WTC11 (cell line): Measurements from ENCODE around the gene IZUMO3.

Experiments
- HMGA2 ChIP-seq: fragments of 250-450 bp; sonication (Bioruptor Pico); IDR thresholded peaks from 2 replicates; pipeline ENCODE4 v1.4.0; 2021; ENCODE audit warnings: mild to moderate bottlenecking, moderate library complexity
- JUN ChIP-seq: sonication (generic); formaldehyde crosslinking; IDR thresholded peaks from 2 replicates; pipeline ENCODE4 v1.8.0; 2023; ENCODE audit warnings: mild to moderate bottlenecking, missing genetic modification reagents
- RELA ChIP-seq: sonication (generic); formaldehyde crosslinking; IDR thresholded peaks from 2 replicates; pipeline ENCODE4 v1.8.1; 2022; ENCODE audit warnings: missing genetic modification reagents, mild to moderate bottlenecking, borderline replicate concordance
- TF ChIP-seq, protein P1 (sequence below): fragments of 200-600 bp; IDR thresholded peaks from 2 replicates; pipeline ENCODE4 v1.8.0; 2022; ENCODE audit warnings: antibody characterized with exemption
- TF ChIP-seq, protein P2 (sequence below): sonication (generic); formaldehyde crosslinking; conservative IDR thresholded peaks from 2 replicates; pipeline ENCODE4 v1.8.1; 2022; ENCODE audit warnings: mild to moderate bottlenecking, missing genetic modification reagents
- TF ChIP-seq, protein P3 (sequence below): sonication (generic); formaldehyde crosslinking; IDR thresholded peaks from 2 replicates; pipeline ENCODE4 v1.8.1; 2023; ENCODE audit warnings: mild to moderate bottlenecking, missing genetic modification reagents, moderate library complexity

DNA sequence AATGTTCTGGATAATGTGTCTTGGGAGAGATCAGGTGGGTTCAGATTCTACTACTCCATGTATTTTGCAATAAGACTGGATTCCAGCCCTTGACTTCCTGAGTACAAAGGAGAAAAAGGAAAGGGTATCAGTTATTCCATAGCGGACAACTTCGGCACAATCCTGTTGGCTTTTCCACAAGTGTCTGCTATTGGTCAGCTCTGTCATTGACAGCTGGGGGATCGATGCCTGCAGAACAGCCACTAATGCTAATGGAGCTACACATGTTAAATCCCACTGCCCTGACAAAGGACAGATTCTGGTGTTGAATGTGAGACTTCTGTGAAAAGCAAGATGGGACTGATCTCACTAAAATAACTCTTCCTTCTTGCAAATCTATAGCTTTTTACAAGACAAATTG lies 41.2 kb downstream of the IZUMO3 start:
- TF ChIP-seq, protein P1, sequence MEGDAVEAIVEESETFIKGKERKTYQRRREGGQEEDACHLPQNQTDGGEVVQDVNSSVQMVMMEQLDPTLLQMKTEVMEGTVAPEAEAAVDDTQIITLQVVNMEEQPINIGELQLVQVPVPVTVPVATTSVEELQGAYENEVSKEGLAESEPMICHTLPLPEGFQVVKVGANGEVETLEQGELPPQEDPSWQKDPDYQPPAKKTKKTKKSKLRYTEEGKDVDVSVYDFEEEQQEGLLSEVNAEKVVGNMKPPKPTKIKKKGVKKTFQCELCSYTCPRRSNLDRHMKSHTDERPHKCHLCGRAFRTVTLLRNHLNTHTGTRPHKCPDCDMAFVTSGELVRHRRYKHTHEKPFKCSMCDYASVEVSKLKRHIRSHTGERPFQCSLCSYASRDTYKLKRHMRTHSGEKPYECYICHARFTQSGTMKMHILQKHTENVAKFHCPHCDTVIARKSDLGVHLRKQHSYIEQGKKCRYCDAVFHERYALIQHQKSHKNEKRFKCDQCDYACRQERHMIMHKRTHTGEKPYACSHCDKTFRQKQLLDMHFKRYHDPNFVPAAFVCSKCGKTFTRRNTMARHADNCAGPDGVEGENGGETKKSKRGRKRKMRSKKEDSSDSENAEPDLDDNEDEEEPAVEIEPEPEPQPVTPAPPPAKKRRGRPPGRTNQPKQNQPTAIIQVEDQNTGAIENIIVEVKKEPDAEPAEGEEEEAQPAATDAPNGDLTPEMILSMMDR: no peak
- TF ChIP-seq, protein P2, sequence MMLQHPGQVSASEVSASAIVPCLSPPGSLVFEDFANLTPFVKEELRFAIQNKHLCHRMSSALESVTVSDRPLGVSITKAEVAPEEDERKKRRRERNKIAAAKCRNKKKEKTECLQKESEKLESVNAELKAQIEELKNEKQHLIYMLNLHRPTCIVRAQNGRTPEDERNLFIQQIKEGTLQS (CRISPR knock-in tag): no peak
- TF ChIP-seq, protein P3, sequence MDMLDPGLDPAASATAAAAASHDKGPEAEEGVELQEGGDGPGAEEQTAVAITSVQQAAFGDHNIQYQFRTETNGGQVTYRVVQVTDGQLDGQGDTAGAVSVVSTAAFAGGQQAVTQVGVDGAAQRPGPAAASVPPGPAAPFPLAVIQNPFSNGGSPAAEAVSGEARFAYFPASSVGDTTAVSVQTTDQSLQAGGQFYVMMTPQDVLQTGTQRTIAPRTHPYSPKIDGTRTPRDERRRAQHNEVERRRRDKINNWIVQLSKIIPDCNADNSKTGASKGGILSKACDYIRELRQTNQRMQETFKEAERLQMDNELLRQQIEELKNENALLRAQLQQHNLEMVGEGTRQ: no peak
- TF ChIP-seq RELA (CRISPR knock-in tag) (no peak), HMGA2 (CRISPR knock-in tag) (no peak), JUN (CRISPR knock-in tag) (no peak)
